B cell (primary cell): ENCODE measurements around the gene MCOLN3.

Experiments
- EZH2 ChIP-seq: IDR thresholded peaks from 2 replicates; pipeline ENCODE4 v1.6.1; 2012; ENCODE audit warnings: borderline replicate concordance, low read depth, mild to moderate bottlenecking, moderate library complexity, low read length; ENCODE audit not compliant: insufficient read depth, poor library complexity, severe bottlenecking
- TF ChIP-seq, protein P1 (sequence below): fragments of 200-600 bp; IDR thresholded peaks from one replicate; pipeline ENCODE4 v1.8.0; 2022; ENCODE audit warnings: antibody characterized with exemption, mild to moderate bottlenecking

DNA sequence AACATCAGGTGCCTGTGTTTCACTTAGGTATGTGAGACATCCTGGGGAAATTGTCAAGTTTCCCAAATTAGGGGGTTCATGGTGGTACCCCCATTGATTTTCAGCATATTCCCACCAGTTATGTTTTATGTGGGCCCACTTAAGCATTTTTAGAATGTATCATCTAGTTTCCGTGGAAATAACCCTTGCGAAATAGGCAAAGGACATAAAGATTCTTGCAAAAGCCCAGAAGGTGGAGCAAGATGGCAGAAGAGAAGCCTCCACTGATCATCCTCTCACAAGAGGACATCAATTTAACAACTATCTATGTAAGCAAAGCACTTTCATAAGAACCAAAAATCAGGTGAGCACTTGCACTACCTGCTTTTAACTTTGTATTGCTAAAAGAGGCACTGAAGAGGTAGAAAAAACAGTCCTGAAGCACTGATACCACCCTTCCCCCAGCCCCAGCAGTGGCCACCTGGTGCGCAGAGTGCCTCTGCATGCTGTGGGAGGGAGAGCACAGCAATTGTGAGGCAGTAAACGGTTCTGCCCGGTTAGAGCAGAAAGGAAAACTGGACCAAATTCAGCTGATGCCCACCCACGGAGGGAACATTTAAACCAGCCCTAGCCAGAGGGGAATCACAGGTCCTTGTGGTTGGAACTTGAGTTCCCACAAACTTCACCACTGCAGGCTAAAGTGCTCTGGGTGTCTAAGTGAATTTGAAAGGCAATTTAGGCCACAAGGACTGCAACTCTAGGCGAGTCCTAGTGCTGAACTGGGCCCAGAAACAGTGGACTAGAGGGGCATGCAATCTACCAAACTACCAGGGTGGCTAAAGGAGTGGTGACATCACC, 74.6 kb downstream of the MCOLN3 start:
- TF ChIP-seq, protein P1, sequence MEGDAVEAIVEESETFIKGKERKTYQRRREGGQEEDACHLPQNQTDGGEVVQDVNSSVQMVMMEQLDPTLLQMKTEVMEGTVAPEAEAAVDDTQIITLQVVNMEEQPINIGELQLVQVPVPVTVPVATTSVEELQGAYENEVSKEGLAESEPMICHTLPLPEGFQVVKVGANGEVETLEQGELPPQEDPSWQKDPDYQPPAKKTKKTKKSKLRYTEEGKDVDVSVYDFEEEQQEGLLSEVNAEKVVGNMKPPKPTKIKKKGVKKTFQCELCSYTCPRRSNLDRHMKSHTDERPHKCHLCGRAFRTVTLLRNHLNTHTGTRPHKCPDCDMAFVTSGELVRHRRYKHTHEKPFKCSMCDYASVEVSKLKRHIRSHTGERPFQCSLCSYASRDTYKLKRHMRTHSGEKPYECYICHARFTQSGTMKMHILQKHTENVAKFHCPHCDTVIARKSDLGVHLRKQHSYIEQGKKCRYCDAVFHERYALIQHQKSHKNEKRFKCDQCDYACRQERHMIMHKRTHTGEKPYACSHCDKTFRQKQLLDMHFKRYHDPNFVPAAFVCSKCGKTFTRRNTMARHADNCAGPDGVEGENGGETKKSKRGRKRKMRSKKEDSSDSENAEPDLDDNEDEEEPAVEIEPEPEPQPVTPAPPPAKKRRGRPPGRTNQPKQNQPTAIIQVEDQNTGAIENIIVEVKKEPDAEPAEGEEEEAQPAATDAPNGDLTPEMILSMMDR: no peak
- TF ChIP-seq EZH2: no peak
